Measurements from ENCODE around the gene RPL37.

- TF ChIP-seq CTCF (IDR thresholded peaks at IDR 0.05; ENCODE audit: low read depth, low read length, missing input control) (no peak), RAD21 (IDR thresholded peaks at IDR 0.05) (no peak), RXRA (IDR thresholded peaks at IDR 0.05) (peak in 1 of 2 donors; percentile 61)
Observed at GRCh38 chr5:40790947-40791593, 44.0 kb downstream of the RPL37 start.

Measured in liver (tissue), 3 donors.